K562 (cell line): ENCODE measurements around the gene GNG7. TPM values are rescaled to one million over a fixed set of nuclear protein-coding genes. Genes with fewer than 3 reads are reported as not detected.

Source experiments
- ATAC-seq: fragments of 200-7000 bp; cut with Tn5 transposase; 3 replicates; pipeline ENCODE4 v1.9.1; 2020; ENCODE audit warnings: moderate library complexity
- BruUV-seq: library from RNA; stranded (reverse); fragments of 400-500 nt; replicated peaks from 2 replicates; lab custom pipeline; 2021; lab: Mats Ljungman, UMichigan
- CTCF ChIA-PET: fragments of 300-600 bp; formaldehyde crosslinking; extraction: SDS; loops from one replicate; lab custom pipeline; 2021; ENCODE audit warnings: low intra/inter-chr PET ratio; lab: Yijun Ruan, JAX
- POLR2A ChIA-PET: fragments of 300-600, 350-650 bp; sonication (Branson Sonifier 250); formaldehyde crosslinking; extraction: SDS; loops from one replicate; lab custom pipeline; 2021; ENCODE audit warnings: antibody characterized with exemption, inconsistent platforms; lab: Yijun Ruan, JAX
- DNase-seq, 4 experiments: peaks; one replicate each; pipeline versions ENCODE4 v3.0.0 to v3.0.0-alpha.2; 2011 to 2018; ENCODE audit warnings: low spot score in 3 of 4, mixed read lengths in 3 of 4; ENCODE audit errors: extremely low read depth in 1 of 4
- FAIRE-seq: peaks from 2 replicates; lab custom pipeline; 2011; peaks lifted over from hg19 to GRCh38; lab: Jason Lieb, UNC
- H2AFZ ChIP-seq: 2 replicates; pipeline ENCODE4 v1.6.0; 2011; ENCODE audit warnings: low read depth, low read length, control low read depth, inconsistent platforms
- H3K27ac ChIP-seq: fragments of 200-600 bp; 3 replicates; pipeline ENCODE4 v1.8.0; 2011; ENCODE audit warnings: low read depth, mild to moderate bottlenecking, control low read depth, inconsistent platforms, low read length, moderate library complexity, mixed read lengths; ENCODE audit errors: extremely low read depth
- H3K27me3 ChIP-seq, 2 experiments: fragments of 300-600 bp in 1 of 2; 2 replicates in 1 of 2; 3 replicates in 1 of 2; pipeline versions ENCODE4 v1.6.0 to v1.8.0; 2011; ENCODE audit warnings: inconsistent platforms in 2 of 2, low read length in 2 of 2, mild to moderate bottlenecking in 1 of 2, mixed read lengths in 1 of 2, moderate library complexity in 1 of 2; ENCODE audit not compliant: control insufficient read depth in 2 of 2, insufficient read depth in 2 of 2
- H3K36me3 ChIP-seq: fragments of 300-600 bp; 3 replicates; pipeline ENCODE4 v1.8.0; 2011; ENCODE audit warnings: mild to moderate bottlenecking, low read length, inconsistent platforms; ENCODE audit not compliant: control insufficient read depth, insufficient read depth
- H3K4me1 ChIP-seq, 2 experiments: fragments of 200-600 bp in 1 of 2; replicated peaks in 1 of 2; 2 replicates in 1 of 2; 3 replicates in 1 of 2; pipeline versions ENCODE4 v1.5.1 to v1.8.0; 2011; ENCODE audit warnings: inconsistent platforms in 2 of 2, low read length in 2 of 2, mild to moderate bottlenecking in 1 of 2, mixed read lengths in 1 of 2, moderate library complexity in 1 of 2; ENCODE audit not compliant: control insufficient read depth in 2 of 2, insufficient read depth in 2 of 2
- H3K4me2 ChIP-seq: 2 replicates; pipeline ENCODE4 v1.6.1; 2011; ENCODE audit warnings: low read length, control low read depth, inconsistent platforms, mixed read lengths; ENCODE audit not compliant: insufficient read depth
- H3K4me3 ChIP-seq: fragments of 200-600 bp; sonication (generic), shearing (Covaris generic); 2 replicates; pipeline ENCODE4 v1.5.1; 2016; ENCODE audit warnings: control low read depth, inconsistent platforms
- H3K79me2 ChIP-seq: fragments of 200-600 bp; 3 replicates; pipeline ENCODE4 v1.8.0; 2011; ENCODE audit warnings: low read length, inconsistent platforms; ENCODE audit not compliant: control insufficient read depth, insufficient read depth
- H3K9ac ChIP-seq, 2 experiments: 2 replicates each; pipeline versions ENCODE4 v1.6.0 to v1.6.1; 2011; ENCODE audit warnings: low read depth in 2 of 2, low read length in 2 of 2, control low read depth in 1 of 2, inconsistent platforms in 1 of 2, mild to moderate bottlenecking in 1 of 2, mixed read lengths in 1 of 2; ENCODE audit not compliant: insufficient read depth in 1 of 2
- H3K9me1 ChIP-seq: one replicate; pipeline ENCODE4 v1.6.0; 2011; ENCODE audit warnings: inconsistent platforms, mild to moderate bottlenecking, low read length, moderate library complexity; ENCODE audit not compliant: control insufficient read depth, insufficient read depth
- H3K9me3 ChIP-seq: replicated peaks from 2 replicates; pipeline ENCODE4 v1.5.1; 2011; ENCODE audit warnings: low read depth, low read length, inconsistent platforms; ENCODE audit not compliant: control insufficient read depth, insufficient read depth
- H4K20me1 ChIP-seq: replicated peaks from 2 replicates; pipeline ENCODE4 v1.6.1; 2011; ENCODE audit warnings: low read length, inconsistent platforms, mixed read lengths; ENCODE audit not compliant: control insufficient read depth, insufficient read depth
- ARID2 ChIP-seq: fragments of 450-650 bp; IDR thresholded peaks from 2 replicates; pipeline ENCODE4 v1.6.1; 2017; ENCODE audit warnings: antibody characterized with exemption, mild to moderate bottlenecking
- DEAF1 ChIP-seq: fragments of 450-650 bp; formaldehyde crosslinking; IDR thresholded peaks from 2 replicates; pipeline ENCODE4 v1.4.0; 2020; ENCODE audit warnings: mild to moderate bottlenecking, moderate library complexity
- ELK3 ChIP-seq: fragments of 450-650 bp; formaldehyde crosslinking; IDR thresholded peaks from 2 replicates; pipeline ENCODE4 v1.4.0; 2020; ENCODE audit warnings: mild to moderate bottlenecking
- EP300 ChIP-seq: IDR thresholded peaks from 2 replicates; pipeline ENCODE4 v1.6.1; 2012; ENCODE audit warnings: low read length, improper control_type of control experiment
- MAZ ChIP-seq, 2 experiments: fragments of 450-650 bp in 1 of 2; sonication (generic) in 1 of 2; formaldehyde crosslinking; IDR thresholded peaks in 1 of 2; conservative IDR thresholded peaks in 1 of 2; 2 replicates each; pipeline versions ENCODE4 v1.4.0 to v1.5.0; 2020; ENCODE audit warnings: mild to moderate bottlenecking in 1 of 2, missing genetic modification reagents in 1 of 2
- NONO ChIP-seq, 2 experiments: fragments of 200-400 bp in 1 of 2; fragments of 450-650 bp in 1 of 2; formaldehyde crosslinking in 1 of 2; IDR thresholded peaks; 2 replicates each; pipeline ENCODE4 v1.6.1; 2017; ENCODE audit warnings: low read depth in 2 of 2, mild to moderate bottlenecking in 2 of 2, moderate library complexity in 2 of 2, low read length in 1 of 2
- SIX5 ChIP-seq, 2 experiments: IDR thresholded peaks; 2 replicates each; pipeline ENCODE4 v1.6.1; 2011; ENCODE audit warnings: low read length in 2 of 2, borderline replicate concordance in 1 of 2, low read depth in 1 of 2, mild to moderate bottlenecking in 1 of 2, moderate library complexity in 1 of 2; ENCODE audit not compliant: insufficient read depth in 1 of 2
- SMAD3 ChIP-seq: fragments of 450-650 bp; formaldehyde crosslinking; conservative IDR thresholded peaks from 2 replicates; pipeline ENCODE4 v1.4.0; 2020; ENCODE audit warnings: mild to moderate bottlenecking
- TAF9B ChIP-seq: fragments of 450-650 bp; IDR thresholded peaks from 2 replicates; pipeline ENCODE4 v1.6.1; 2018; ENCODE audit warnings: mild to moderate bottlenecking; ENCODE audit not compliant: partially characterized antibody
- ZNF121 ChIP-seq: sonication (generic); formaldehyde crosslinking; conservative IDR thresholded peaks from 2 replicates; pipeline ENCODE4 v1.8.0; 2022; ENCODE audit warnings: missing genetic modification reagents
- ZNF354B ChIP-seq: fragments of 250-450 bp; sonication (Bioruptor Pico); IDR thresholded peaks from 2 replicates; pipeline ENCODE4 v1.4.0; 2020
- ZNF707 ChIP-seq: fragments of 250-450 bp; sonication (Bioruptor Pico); conservative IDR thresholded peaks from 2 replicates; pipeline ENCODE4 v1.8.0; 2022; ENCODE audit warnings: inconsistent platforms, mild to moderate bottlenecking, moderate library complexity
- ZNF77 ChIP-seq: fragments of 250-450 bp; sonication (Bioruptor Pico); IDR thresholded peaks from 2 replicates; pipeline ENCODE4 v1.5.0; 2020
- WGBS: fragments of 100-300 bp; shearing (Covaris generic); methylation state at CpG from one replicate; pipeline ENCODE4 v1.1.6; 2016; ENCODE audit warnings: low coverage, mixed read lengths; ENCODE audit not compliant: insufficient coverage; ENCODE audit errors: missing lambda C conversion rate; 5-methylcytosine and 5-hydroxymethylcytosine counted together
- in situ Hi-C: fragments of 300-500 bp; cut with MboI; formaldehyde crosslinking; loops from 4 replicates; pipeline ENCODE4 v1.15.0; 2018; ENCODE audit warnings: inconsistent platforms, mixed read lengths
- intact Hi-C: fragments of 100-400 bp; cut with micrococcal nuclease; formaldehyde crosslinking; loops from 2 replicates; pipeline ENCODE4 v1.14.2; 2022
- polyA plus RNA-seq, 8 experiments: library from polyadenylated mRNA; depleted of rRNA in 4 of 8; stranded (reverse) in 5 of 8; unstranded in 3 of 8; fragments of >200 nt; fragmentation: Nextera tagmentation in 2 of 8; fragmentation: Illumina TruSeq in 1 of 8; extraction: Ambion mirVana in 2 of 8; extraction: Trizol in 1 of 8; gene quantifications; 2 replicates each; pipeline versions ENCODE4 v1.2.1 to v1.2.3, GENCODE V29; 2011 to 2014; ENCODE audit warnings: inconsistent platforms in 1 of 8, missing spikeins in 1 of 8
- total RNA-seq, 7 experiments: library from RNA; depleted of rRNA in 6 of 7; stranded (reverse); fragments of >200 nt in 6 of 7; fragmentation: Illumina TruSeq in 2 of 7; extraction: Trizol in 2 of 7; gene quantifications; 2 replicates each; pipeline versions ENCODE4 v1.2.1 to v1.2.3, GENCODE V29; 2011 to 2021; ENCODE audit warnings: low replicate concordance in 1 of 7

The GNG7 gene
- total and polyA plus RNA-seq, 9 of the 15 experiments (the other 6 are each of a cell fraction or from before 2014, with no cell fraction given), result 0.01 to 0.20 (median 0.06) TPM; not detected in 1

DNA sequence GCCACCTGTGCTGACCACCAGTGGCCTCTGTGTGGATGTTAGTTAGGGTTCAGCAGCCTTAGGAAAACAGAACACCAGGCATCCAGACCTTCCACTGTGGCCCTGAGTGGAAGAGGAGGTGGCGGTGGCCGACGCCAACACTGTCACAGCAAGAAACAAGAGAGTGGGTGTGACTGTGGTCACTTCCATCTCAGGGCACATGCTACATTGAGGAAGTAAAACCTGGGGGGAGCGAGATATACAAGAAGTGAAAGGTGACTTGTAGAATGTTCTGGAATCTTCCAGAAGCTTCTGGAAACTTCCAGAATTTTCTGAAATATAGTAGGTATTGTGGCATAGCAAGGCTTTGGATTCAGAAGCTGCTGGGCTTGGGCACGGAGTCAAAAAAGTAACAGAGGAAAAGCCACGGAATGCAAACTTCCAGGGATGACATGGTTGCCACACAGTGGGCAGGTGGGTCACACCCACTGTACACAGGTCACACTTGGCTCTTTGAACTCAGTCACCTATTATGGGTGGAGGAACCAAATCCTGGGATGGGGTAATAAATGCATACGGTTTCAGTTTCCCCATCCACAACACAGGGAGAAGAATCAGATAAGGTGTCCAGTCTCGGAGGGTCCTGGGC is 24.3 kb downstream of the GNG7 start:
- no peak for DNase-seq
- FAIRE-seq, result no peak
- no peaks in the 10 kb centered on the region for H4K20me1 ChIP-seq
- in situ Hi-C loops, result no loop called here
- no peaks in the 10 kb centered on the region; a peak in 2 of 5 replicates for H3K4me1 ChIP-seq
- no peak overlapping the region for H3K4me2 ChIP-seq
- no peaks in the 10 kb centered on the region; the same call in 1 of the 2 replicates for H3K9me3 ChIP-seq
- TF ChIP-seq EP300, result peak; percentile 54; the same call in 1 of the 2 replicates
- no peak for TF ChIP-seq DEAF1 (CRISPR knock-in tag)
- TF ChIP-seq, all 486 proteins: peak for 1
- Histone ChIP-seq H3K9me1 (no peaks in the 10 kb centered on the region), H3K9ac (no peak overlapping the region), H3K27me3 (peaks cover 37 to 70% of the 10 kb centered on the region in 2 experiments), H3K79me2 (no peaks in the 10 kb centered on the region), H3K36me3 (no peaks in the 10 kb centered on the region), H3K4me3 (no peak overlapping the region), H3K27ac (no peak overlapping the region), H2AFZ (no peak overlapping the region)
- POLR2A ChIA-PET, result no interaction called here
- intact Hi-C loops, result no loop called here
- CTCF ChIA-PET, result no interaction called here
- BruUV-seq, result no TSS peak
- WGBS, result 23% methylated on average over 8 of the region's 8 CpGs
- no peak for ATAC-seq

DNA sequence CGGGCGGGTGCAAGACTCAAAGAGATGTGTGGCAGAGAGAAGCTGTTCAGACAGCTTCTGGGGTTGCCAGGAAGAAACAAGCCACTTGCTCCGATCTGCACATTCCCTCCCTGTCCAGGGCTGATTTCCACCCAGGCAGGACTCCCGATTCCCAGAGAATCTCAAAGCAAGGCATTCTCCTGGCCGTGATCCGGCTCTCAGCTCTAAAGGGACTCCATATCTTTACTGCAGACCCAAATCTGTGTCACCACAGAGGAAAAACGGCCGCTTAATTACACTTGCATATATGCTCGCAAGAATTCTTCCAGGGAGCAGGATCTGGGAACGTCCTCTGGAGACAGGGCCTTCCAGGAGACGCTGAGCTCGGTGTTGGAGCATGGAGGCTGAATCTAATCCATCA is 25.7 kb downstream of the GNG7 start:
- H3K9me3 ChIP-seq, result no peaks in the 10 kb centered on the region; the same call in 1 of the 2 replicates
- H3K4me3 ChIP-seq, result no peak overlapping the region
- FAIRE-seq (no peak), ATAC-seq (no peak), DNase-seq (no peak)
- no peak overlapping the region for H3K27ac ChIP-seq
- ChIA-PET CTCF (no interaction called here), POLR2A (interaction anchor here (0.6 kb wide), 1 partner anchor 508 kb away, joined by 3 read pairs; no protein-coding TSS in a partner anchor)
- in situ Hi-C loops, result no loop called here
- no peak overlapping the region for H3K4me2 ChIP-seq
- H3K4me1 ChIP-seq, result no peaks in the 10 kb centered on the region; a peak in 2 of 5 replicates
- no peaks in the 10 kb centered on the region for H3K79me2 ChIP-seq
- intact Hi-C loops, result no loop called here
- H3K9ac ChIP-seq, result no peak overlapping the region; a peak in 1 of 4 replicates
- H2AFZ ChIP-seq, result no peak overlapping the region
- no peaks in the 10 kb centered on the region for H4K20me1 ChIP-seq
- WGBS, result 4% methylated on average over 11 of the region's 12 CpGs
- BruUV-seq, result no TSS peak
- H3K9me1 ChIP-seq, result no peaks in the 10 kb centered on the region
- peaks cover 34 to 68% of the 10 kb centered on the region in 2 experiments for H3K27me3 ChIP-seq
- no peaks in the 10 kb centered on the region for H3K36me3 ChIP-seq
- TF ChIP-seq ARID2 (no peak), ZNF121 (CRISPR knock-in tag) (no peak), ZNF354B (no peak), SMAD3 (no peak), ELK3 (no peak), TAF9B (no peak), ZNF77 (CRISPR knock-in tag) (no peak), NONO (IDR thresholded peaks at IDR 0.05; ENCODE audit: low read depth in 2 of 2, low read length in 1 of 2) (no peak), MAZ (CRISPR knock-in tag; conservative IDR thresholded peaks at IDR 0.05 in 1 of 2, IDR thresholded peaks at IDR 0.05 in 1 of 2) (no peak), ZNF707 (no peak), SIX5 (IDR thresholded peaks at IDR 0.05; ENCODE audit: borderline replicate concordance in 1 of 2, insufficient read depth in 1 of 2, low read depth in 1 of 2, low read length in 2 of 2) (no peak)
